Suprapubic skin (tissue), 4 donors: ENCODE results near the gene ANKRD34A. TPM values are rescaled to one million over a fixed set of nuclear protein-coding genes. Genes with fewer than 3 reads are reported as not detected.
A peak's percentile ranks its signal among the peaks of the same experiment; 100 is the strongest.

Experiments
- DNase-seq, 2 donors: peaks; one replicate each; pipeline ENCODE4 v3.0.0-alpha.2; 2019; ENCODE audit warnings: low spot score in 2 of 2
- H3K27ac ChIP-seq: fragments of 200-600 bp; sonication (generic); one replicate; pipeline ENCODE4 v1.5.1; 2019
- H3K27me3 ChIP-seq: fragments of 200-600 bp; sonication (generic); one replicate; pipeline ENCODE4 v1.5.1; 2019
- H3K36me3 ChIP-seq: fragments of 200-600 bp; sonication (generic); one replicate; pipeline ENCODE4 v1.5.1; 2019
- H3K4me1 ChIP-seq: fragments of 200-600 bp; sonication (generic); one replicate; pipeline ENCODE4 v1.5.1; 2019
- H3K4me3 ChIP-seq: fragments of 200-600 bp; sonication (generic); one replicate; pipeline ENCODE4 v1.5.1; 2019; ENCODE audit warnings: mild to moderate bottlenecking
- H3K9me3 ChIP-seq: fragments of 200-600 bp; sonication (generic); one replicate; pipeline ENCODE4 v1.5.1; 2019
- EP300 ChIP-seq: sonication (generic); formaldehyde crosslinking; IDR thresholded peaks from one replicate; pipeline ENCODE4 v1.6.1; 2017; ENCODE audit warnings: antibody characterized with exemption
- POLR2A ChIP-seq, 2 donors: fragments of 450-650 bp; IDR thresholded peaks; one replicate each; pipeline ENCODE4 v1.6.1; 2017; ENCODE audit warnings: antibody characterized with exemption in 2 of 2, mild to moderate bottlenecking in 2 of 2, moderate library complexity in 2 of 2
- POLR2AphosphoS5 ChIP-seq, 3 donors: sonication (generic); formaldehyde crosslinking; IDR thresholded peaks; one replicate each; pipeline ENCODE4 v1.6.1; 2017; ENCODE audit warnings: antibody characterized with exemption in 3 of 3
- WGBS: methylation state at CpG from one replicate; pipeline ENCODE4 v1.1.5; 2018; 5-methylcytosine and 5-hydroxymethylcytosine counted together
- total RNA-seq, 4 donors: library from RNA; depleted of rRNA; stranded (reverse); fragments of >200 nt; gene quantifications; one replicate each; pipeline ENCODE4 v1.1.0, GENCODE V29; 2016
- TF ChIP-seq, protein P1 (sequence below), 2 donors: fragments of 200-600 bp in 1 of 2; fragments of 450-650 bp in 1 of 2; sonication (generic) in 1 of 2; IDR thresholded peaks; one replicate each; pipeline ENCODE4 v1.5.1; 2016 to 2019; ENCODE audit warnings: antibody characterized with exemption in 2 of 2, mild to moderate bottlenecking in 1 of 2, moderate library complexity in 1 of 2

The ANKRD34A gene
- total RNA-seq, 4 donors from 2014 or later = 0.21 to 0.64 (median 0.45) TPM; not detected in 1

DNA sequence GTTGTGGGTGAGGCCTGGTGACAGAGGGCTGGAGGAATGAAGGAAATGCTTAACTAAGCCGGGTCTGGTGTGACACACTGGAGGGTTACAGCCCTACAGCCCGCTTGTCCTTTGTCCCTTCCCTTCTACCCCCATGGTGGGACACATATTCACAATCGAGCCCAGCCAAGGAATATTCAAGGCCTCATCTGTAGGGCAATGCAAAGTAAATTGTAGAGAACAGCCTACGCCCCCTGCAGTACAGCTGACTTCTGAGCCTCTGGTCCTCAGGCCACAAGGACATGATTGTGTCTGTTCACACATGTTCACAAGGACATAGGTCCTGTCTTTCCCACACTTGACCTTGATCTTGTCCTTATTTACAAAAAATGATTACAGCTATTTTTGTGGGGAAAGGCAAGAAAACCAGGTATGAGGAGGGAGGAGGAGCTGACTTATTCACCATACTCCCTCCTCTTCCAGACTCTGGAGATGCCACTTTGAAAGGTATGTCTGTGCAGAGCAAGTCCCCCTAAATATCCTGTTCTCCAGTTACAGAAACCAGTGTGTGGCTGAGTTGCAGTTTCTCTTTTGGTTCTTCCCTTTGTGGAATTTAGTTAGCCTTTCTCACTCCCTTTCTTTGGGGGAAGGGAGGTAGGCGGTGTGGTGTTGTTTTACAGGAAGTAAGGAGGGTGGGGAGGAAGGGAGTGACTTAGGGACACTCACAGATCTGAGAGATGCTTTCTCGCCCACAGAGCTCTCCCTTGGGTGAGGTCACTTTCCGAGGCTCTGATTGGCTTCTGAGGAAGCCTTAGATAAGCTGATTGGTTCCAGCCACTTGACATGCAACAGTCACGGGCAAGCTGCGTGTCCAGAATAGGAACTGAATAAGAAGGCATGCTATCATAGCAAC is 14.7 kb upstream of the ANKRD34A start:
- H3K4me1 ChIP-seq = peaks cover 68% of the 10 kb centered on the region
- no peaks in the 10 kb centered on the region for H3K27me3 ChIP-seq
- H3K9me3 ChIP-seq = no peaks in the 10 kb centered on the region
- H3K36me3 ChIP-seq = no peaks in the 10 kb centered on the region
- peak; percentile 95 to 96 for DNase-seq
- 5% methylated on average over 9 of the region's 9 CpGs for WGBS
- peak overlapping the region; percentile 95 for H3K27ac ChIP-seq
- TF ChIP-seq, protein P1, sequence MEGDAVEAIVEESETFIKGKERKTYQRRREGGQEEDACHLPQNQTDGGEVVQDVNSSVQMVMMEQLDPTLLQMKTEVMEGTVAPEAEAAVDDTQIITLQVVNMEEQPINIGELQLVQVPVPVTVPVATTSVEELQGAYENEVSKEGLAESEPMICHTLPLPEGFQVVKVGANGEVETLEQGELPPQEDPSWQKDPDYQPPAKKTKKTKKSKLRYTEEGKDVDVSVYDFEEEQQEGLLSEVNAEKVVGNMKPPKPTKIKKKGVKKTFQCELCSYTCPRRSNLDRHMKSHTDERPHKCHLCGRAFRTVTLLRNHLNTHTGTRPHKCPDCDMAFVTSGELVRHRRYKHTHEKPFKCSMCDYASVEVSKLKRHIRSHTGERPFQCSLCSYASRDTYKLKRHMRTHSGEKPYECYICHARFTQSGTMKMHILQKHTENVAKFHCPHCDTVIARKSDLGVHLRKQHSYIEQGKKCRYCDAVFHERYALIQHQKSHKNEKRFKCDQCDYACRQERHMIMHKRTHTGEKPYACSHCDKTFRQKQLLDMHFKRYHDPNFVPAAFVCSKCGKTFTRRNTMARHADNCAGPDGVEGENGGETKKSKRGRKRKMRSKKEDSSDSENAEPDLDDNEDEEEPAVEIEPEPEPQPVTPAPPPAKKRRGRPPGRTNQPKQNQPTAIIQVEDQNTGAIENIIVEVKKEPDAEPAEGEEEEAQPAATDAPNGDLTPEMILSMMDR (IDR thresholded peaks at IDR 0.05) = no peak
- peak in 1 of 2 donors; percentile 48 for TF ChIP-seq POLR2A (IDR thresholded peaks at IDR 0.05)
- no peak for TF ChIP-seq EP300
- TF ChIP-seq POLR2AphosphoS5 (IDR thresholded peaks at IDR 0.05) = peak in 2 of 3 donors; percentile 29 to 81
- peak overlapping the region; percentile 30 for H3K4me3 ChIP-seq

GRCh38 chr1:145978471-145978853 is 14.1 kb upstream of the ANKRD34A start:
- H3K27ac ChIP-seq = peak overlapping the region; percentile 95
- no peaks in the 10 kb centered on the region for H3K27me3 ChIP-seq
- no peaks in the 10 kb centered on the region for H3K36me3 ChIP-seq
- H3K9me3 ChIP-seq = no peaks in the 10 kb centered on the region
- peaks cover 62% of the 10 kb centered on the region for H3K4me1 ChIP-seq
- DNase-seq = no peak
- TF ChIP-seq POLR2A (IDR thresholded peaks at IDR 0.05) (no peak), POLR2AphosphoS5 (IDR thresholded peaks at IDR 0.05) (no peak), EP300 (no peak)
- TF ChIP-seq, protein P1 (IDR thresholded peaks at IDR 0.05) = no peak
- H3K4me3 ChIP-seq = peak overlapping the region; percentile 30

DNA sequence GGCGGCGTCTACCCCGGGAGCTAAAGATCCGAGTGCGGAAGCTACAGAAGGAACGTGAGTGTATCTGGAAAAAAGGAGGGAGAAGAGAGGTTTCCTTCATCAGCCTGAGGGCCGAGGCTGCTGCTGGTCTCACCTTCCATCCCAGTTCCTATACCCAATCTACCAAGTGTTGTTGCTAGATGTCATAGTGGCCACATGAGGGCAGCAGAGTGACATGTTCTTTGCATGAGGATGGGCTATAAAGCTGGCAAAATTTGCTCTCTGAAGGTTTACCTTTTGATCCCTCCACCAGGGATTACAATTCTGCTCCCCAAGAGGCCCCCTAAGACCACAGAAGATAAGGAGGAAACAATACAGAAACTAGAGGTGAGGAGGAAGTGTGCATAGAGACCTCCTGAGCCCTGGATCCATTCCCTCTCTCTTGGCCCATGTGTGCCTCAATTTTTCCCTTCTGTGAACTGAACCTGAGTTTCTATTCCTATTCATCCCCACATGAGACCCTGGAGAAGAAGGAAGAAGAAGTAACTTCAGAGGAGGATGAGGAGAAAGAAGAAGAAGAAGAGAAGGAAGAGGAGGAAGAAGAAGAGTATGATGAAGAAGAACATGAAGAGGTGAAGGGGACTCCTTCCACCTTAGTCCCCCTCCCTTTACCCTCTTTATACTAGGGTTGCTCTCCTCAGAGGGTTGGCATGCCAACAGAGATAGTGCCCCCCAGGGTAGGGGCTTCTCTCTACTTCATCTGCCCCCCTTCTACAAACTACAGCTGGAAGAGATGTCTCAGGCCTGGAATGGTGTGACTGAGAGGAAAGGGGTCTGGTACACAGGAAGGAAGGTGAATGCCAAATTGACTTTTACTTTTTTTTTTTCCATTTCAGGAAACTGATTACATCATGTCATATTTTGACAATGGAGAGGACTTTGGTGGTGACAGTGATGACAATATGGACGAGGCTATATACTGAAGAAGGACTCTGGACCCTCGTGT is 13.4 kb upstream of the ANKRD34A start:
- no peak for TF ChIP-seq EP300
- TF ChIP-seq POLR2AphosphoS5 (IDR thresholded peaks at IDR 0.05) = peak in 2 of 3 donors; percentile 44 to 63
- TF ChIP-seq, protein P1 (IDR thresholded peaks at IDR 0.05) = peak; percentile 77 to 90
- peak; percentile 84 to 86 for DNase-seq
- Histone ChIP-seq H3K36me3 (no peaks in the 10 kb centered on the region), H3K4me1 (peaks cover 55% of the 10 kb centered on the region), H3K27me3 (no peaks in the 10 kb centered on the region), H3K4me3 (peak overlapping the region; percentile 30), H3K9me3 (no peaks in the 10 kb centered on the region), H3K27ac (peak overlapping the region; percentile 95)
- 20% methylated on average over 9 of the region's 9 CpGs for WGBS

DNA sequence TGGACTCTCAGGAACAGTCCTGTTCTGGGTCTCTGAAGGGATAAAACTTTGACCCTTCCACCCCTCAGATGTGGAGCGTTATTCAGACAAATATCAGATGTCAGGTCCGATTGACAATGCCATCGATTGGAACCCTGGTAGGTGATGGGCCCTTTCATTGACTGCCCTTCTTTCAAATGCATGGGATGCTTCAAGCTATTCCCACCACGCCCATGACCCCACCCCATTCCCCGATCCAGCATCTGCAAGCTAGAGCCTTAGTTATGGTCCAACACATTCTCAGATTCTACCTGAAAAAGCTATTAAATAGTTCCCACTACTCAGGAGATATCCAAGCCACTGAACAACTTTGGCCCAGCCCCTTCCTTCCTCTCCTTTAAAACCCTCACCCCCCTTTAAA is 12.6 kb upstream of the ANKRD34A start:
- 74% methylated on average over 5 of the region's 5 CpGs for WGBS
- H3K27me3 ChIP-seq = no peaks in the 10 kb centered on the region
- H3K4me3 ChIP-seq = no peak overlapping the region
- no peaks in the 10 kb centered on the region for H3K9me3 ChIP-seq
- H3K27ac ChIP-seq = peak overlapping the region; percentile 95
- H3K4me1 ChIP-seq = peaks cover 48% of the 10 kb centered on the region
- TF ChIP-seq, protein P1 (IDR thresholded peaks at IDR 0.05) = no peak
- TF ChIP-seq EP300 = no peak
- TF ChIP-seq POLR2A (IDR thresholded peaks at IDR 0.05) = no peak
- TF ChIP-seq POLR2AphosphoS5 (IDR thresholded peaks at IDR 0.05) = no peak
- DNase-seq = peak; percentile 63 to 67
- no peaks in the 10 kb centered on the region for H3K36me3 ChIP-seq
